ENCODE results near the gene PMFBP1. TPM values are rescaled to one million over a fixed set of nuclear protein-coding genes. Genes with fewer than 3 reads are reported as not detected.

Gene PMFBP1
- total RNA-seq, 2 experiments from 2014 or later, result 1.4 to 1.6 TPM

DNA sequence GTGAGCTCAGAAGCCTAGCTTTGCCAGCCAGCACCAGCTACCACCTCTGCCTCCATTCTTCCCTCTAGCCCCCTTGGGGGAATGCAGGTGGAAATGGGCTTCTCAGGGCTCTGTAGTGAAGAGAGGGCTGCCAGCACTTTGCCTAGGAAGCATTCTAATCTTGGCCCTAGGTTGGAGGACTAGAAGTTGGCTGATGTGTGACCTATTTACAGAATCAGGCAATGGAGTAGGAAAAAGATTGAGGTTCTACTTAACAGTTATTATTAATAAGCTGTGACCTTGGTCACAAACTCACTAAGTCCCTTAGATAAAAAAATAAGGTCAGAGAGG, 58.4 kb downstream of the PMFBP1 start:
- H3K4me3 Mint-ChIP-seq, result no peak overlapping the region
- H3K27ac ChIP-seq (ENCODE audit: low read depth in 1 of 2, low read length in 2 of 2), result no peak overlapping the region
- H3K4me1 Mint-ChIP-seq (ENCODE audit: low read depth), result no peaks in the 10 kb centered on the region
- no peaks in the 10 kb centered on the region for H3K9me3 Mint-ChIP-seq
- H3K27ac Mint-ChIP-seq, result no peak overlapping the region
- no peaks in the 10 kb centered on the region for H3K4me1 ChIP-seq (ENCODE audit: insufficient read depth, low read length)
- H3K27me3 ChIP-seq (ENCODE audit: control insufficient read depth in 1 of 2, insufficient read depth in 2 of 2, low read length in 2 of 2), result no peaks in the 10 kb centered on the region
- H3K4me3 ChIP-seq (ENCODE audit: low read length), result no peak overlapping the region
- H3K36me3 Mint-ChIP-seq (ENCODE audit: low read depth), result peaks cover 62% of the 10 kb centered on the region
- ChIA-PET POLR2A (no interaction called here), CTCF (no interaction called here)
- DNase-seq, result no peak
- peaks cover 42% of the 10 kb centered on the region for H3K36me3 ChIP-seq (ENCODE audit: insufficient read depth, low read length)
- intact Hi-C loops (cut with DNase I, micrococcal nuclease), result no loop called here
- no peak for ATAC-seq (ENCODE audit: poor library complexity)
- H3K27me3 Mint-ChIP-seq, result no peaks in the 10 kb centered on the region
- TF ChIP-seq, protein P1, sequence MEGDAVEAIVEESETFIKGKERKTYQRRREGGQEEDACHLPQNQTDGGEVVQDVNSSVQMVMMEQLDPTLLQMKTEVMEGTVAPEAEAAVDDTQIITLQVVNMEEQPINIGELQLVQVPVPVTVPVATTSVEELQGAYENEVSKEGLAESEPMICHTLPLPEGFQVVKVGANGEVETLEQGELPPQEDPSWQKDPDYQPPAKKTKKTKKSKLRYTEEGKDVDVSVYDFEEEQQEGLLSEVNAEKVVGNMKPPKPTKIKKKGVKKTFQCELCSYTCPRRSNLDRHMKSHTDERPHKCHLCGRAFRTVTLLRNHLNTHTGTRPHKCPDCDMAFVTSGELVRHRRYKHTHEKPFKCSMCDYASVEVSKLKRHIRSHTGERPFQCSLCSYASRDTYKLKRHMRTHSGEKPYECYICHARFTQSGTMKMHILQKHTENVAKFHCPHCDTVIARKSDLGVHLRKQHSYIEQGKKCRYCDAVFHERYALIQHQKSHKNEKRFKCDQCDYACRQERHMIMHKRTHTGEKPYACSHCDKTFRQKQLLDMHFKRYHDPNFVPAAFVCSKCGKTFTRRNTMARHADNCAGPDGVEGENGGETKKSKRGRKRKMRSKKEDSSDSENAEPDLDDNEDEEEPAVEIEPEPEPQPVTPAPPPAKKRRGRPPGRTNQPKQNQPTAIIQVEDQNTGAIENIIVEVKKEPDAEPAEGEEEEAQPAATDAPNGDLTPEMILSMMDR (IDR thresholded peaks at IDR 0.05), result no peak
- no peaks in the 10 kb centered on the region for H3K9me3 ChIP-seq (ENCODE audit: control insufficient read depth in 1 of 2, insufficient read depth in 1 of 2, low read length in 2 of 2)

DNA sequence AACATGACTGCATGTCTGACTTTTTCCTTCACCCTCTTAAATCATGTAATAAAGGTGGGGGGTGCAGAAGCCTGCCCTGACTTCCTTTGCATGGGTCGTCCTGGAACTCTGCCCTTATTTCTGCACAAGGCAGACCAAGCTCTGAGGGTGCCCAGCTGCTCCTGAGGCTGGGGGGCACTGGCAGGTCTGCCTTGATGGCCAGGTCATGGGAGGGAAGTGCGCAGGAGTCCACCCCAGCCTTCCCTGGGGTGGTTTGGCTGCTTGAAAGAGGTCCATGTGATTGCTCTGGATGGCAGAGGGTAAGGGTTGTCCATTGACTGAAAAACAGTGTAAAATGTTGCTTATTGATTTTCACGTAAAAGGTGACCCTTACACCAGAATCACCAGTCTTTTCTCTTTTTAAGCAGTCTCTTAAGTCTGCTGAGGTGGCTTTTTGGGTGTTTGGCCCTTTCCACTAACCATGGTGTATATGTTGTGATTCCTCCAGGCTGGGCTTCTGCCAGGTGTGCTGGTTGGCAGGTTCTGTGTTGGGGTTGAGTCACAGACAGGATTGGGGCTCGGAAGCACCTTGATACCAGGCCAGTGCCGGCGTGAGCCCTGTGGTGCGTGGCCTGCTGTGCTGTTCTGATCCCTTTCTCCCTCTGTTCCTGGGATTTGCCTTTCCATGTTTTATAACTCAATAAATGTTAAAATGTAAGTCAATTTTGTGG, 58.9 kb downstream of the PMFBP1 start:
- TF ChIP-seq, protein P1 (IDR thresholded peaks at IDR 0.05), result no peak
- no peak overlapping the region for H3K27ac ChIP-seq (ENCODE audit: low read depth in 1 of 2, low read length in 2 of 2)
- no peaks in the 10 kb centered on the region for H3K9me3 ChIP-seq (ENCODE audit: control insufficient read depth in 1 of 2, insufficient read depth in 1 of 2, low read length in 2 of 2)
- H3K27me3 ChIP-seq (ENCODE audit: control insufficient read depth in 1 of 2, insufficient read depth in 2 of 2, low read length in 2 of 2), result no peaks in the 10 kb centered on the region
- no peak overlapping the region for H3K4me3 Mint-ChIP-seq
- H3K36me3 ChIP-seq (ENCODE audit: insufficient read depth, low read length), result peaks cover 48% of the 10 kb centered on the region
- H3K4me1 Mint-ChIP-seq (ENCODE audit: low read depth), result no peaks in the 10 kb centered on the region
- DNase-seq (no peak), ATAC-seq (ENCODE audit: poor library complexity) (no peak)
- no peaks in the 10 kb centered on the region for H3K4me1 ChIP-seq (ENCODE audit: insufficient read depth, low read length)
- no peaks in the 10 kb centered on the region for H3K9me3 Mint-ChIP-seq
- no peak overlapping the region for H3K4me3 ChIP-seq (ENCODE audit: low read length)
- POLR2A ChIA-PET, result no interaction called here
- H3K27ac Mint-ChIP-seq, result no peak overlapping the region
- peaks cover 67% of the 10 kb centered on the region for H3K36me3 Mint-ChIP-seq (ENCODE audit: low read depth)
- CTCF ChIA-PET, result no interaction called here
- intact Hi-C loops (cut with DNase I, micrococcal nuclease), result no loop called here
- no peaks in the 10 kb centered on the region for H3K27me3 Mint-ChIP-seq

DNA sequence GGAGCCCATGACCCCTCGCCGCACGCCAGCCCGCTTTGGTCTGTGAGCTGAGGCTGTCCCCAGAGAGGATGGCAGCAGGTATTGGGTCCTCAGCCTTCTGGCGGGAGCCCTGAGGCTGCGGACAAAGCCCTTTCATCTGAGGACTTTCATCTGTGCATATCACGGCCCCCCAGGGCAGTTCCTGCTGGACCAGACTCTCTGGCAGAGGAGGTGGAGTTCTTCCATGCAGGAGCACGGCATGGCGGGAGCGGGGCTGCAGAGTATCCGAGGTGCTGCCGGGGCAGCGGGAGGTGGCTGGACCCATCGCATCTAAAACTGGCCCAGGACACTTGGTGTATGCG, 59.5 kb downstream of the PMFBP1 start:
- no peak for ATAC-seq (ENCODE audit: poor library complexity)

More for the DNA sequence above, 59.5 kb downstream of the PMFBP1 start:
- peaks cover 54% of the 10 kb centered on the region for H3K36me3 ChIP-seq (ENCODE audit: insufficient read depth, low read length)
- Mint-ChIP-seq H3K9me3 (no peaks in the 10 kb centered on the region), H3K4me1 (ENCODE audit: low read depth) (no peaks in the 10 kb centered on the region), H3K4me3 (no peak overlapping the region), H3K36me3 (ENCODE audit: low read depth) (peaks cover 73% of the 10 kb centered on the region), H3K27ac (no peak overlapping the region), H3K27me3 (no peaks in the 10 kb centered on the region)
- no peak for DNase-seq
- TF ChIP-seq, protein P1 (IDR thresholded peaks at IDR 0.05), result no peak
- POLR2A ChIA-PET, result no interaction called here
- no peaks in the 10 kb centered on the region for H3K9me3 ChIP-seq (ENCODE audit: control insufficient read depth in 1 of 2, insufficient read depth in 1 of 2, low read length in 2 of 2)
- no peak overlapping the region for H3K4me3 ChIP-seq (ENCODE audit: low read length)
- intact Hi-C loops (cut with DNase I, micrococcal nuclease), result no loop called here
- CTCF ChIA-PET, result no interaction called here
- no peak overlapping the region for H3K27ac ChIP-seq (ENCODE audit: low read depth in 1 of 2, low read length in 2 of 2)
- H3K27me3 ChIP-seq (ENCODE audit: control insufficient read depth in 1 of 2, insufficient read depth in 2 of 2, low read length in 2 of 2), result no peaks in the 10 kb centered on the region
- no peaks in the 10 kb centered on the region for H3K4me1 ChIP-seq (ENCODE audit: insufficient read depth, low read length)

Data from CD4-positive, alpha-beta T cell (primary cell).